Esophagus muscularis mucosa (tissue), 4 donors: Measurements from ENCODE around the gene SASH1.

Experiments
- CTCF ChIP-seq, 3 experiments: fragments of 200-600 bp in 2 of 3; fragments of 450-650 bp in 1 of 3; sonication (generic) in 2 of 3; IDR thresholded peaks; one replicate each; pipeline ENCODE4 v1.5.1; 2017 to 2019; ENCODE audit warnings: antibody characterized with exemption in 3 of 3, mild to moderate bottlenecking in 2 of 3, moderate library complexity in 1 of 3
- EP300 ChIP-seq: sonication (generic); formaldehyde crosslinking; IDR thresholded peaks from one replicate; pipeline ENCODE4 v1.6.1; 2017; ENCODE audit warnings: antibody characterized with exemption
- POLR2A ChIP-seq: fragments of 450-650 bp; IDR thresholded peaks from one replicate; pipeline ENCODE4 v1.6.1; 2017; ENCODE audit warnings: antibody characterized with exemption, moderate library complexity, mild to moderate bottlenecking, low read depth

GRCh38 chr6:148497717-148498116, 155.1 kb downstream of the SASH1 start:
- no peak for TF ChIP-seq POLR2A
- no peak for TF ChIP-seq CTCF (IDR thresholded peaks at IDR 0.05)
- no peak for TF ChIP-seq EP300
